ENCODE results near the gene LTB4R. TPM values are rescaled to one million over a fixed set of nuclear protein-coding genes. Genes with fewer than 3 reads are reported as not detected.

LTB4R gene
- total RNA-seq, 1 donor: 1.5 TPM

- no peak for TF ChIP-seq CTCF (IDR thresholded peaks at IDR 0.05; ENCODE audit: insufficient read depth, low read length)
- H3K4me3 ChIP-seq (ENCODE audit: low read depth, low read length): no peak overlapping the region
- DNase-seq (ENCODE audit: low read depth): no peak
Measured at GRCh38 chr14:24329073-24329663, 17.9 kb downstream of the LTB4R start.

- DNase-seq (ENCODE audit: low read depth): no peak
- no peak overlapping the region for H3K4me3 ChIP-seq (ENCODE audit: low read depth, low read length)
- TF ChIP-seq CTCF (IDR thresholded peaks at IDR 0.05; ENCODE audit: insufficient read depth, low read length): no peak
Measured at GRCh38 chr14:24329736-24330135, 18.4 kb downstream of the LTB4R start.

- no peak overlapping the region for H3K4me3 ChIP-seq (ENCODE audit: low read depth, low read length)
- TF ChIP-seq CTCF (IDR thresholded peaks at IDR 0.05; ENCODE audit: insufficient read depth, low read length): no peak
- no peak for DNase-seq (ENCODE audit: low read depth)
Measured at GRCh38 chr14:24330973-24331674, 19.8 kb downstream of the LTB4R start.

GRCh38 chr14:24331731-24332267 lies 20.5 kb downstream of the LTB4R start:
- no peak for DNase-seq (ENCODE audit: low read depth)
- no peak for TF ChIP-seq CTCF (IDR thresholded peaks at IDR 0.05; ENCODE audit: insufficient read depth, low read length)
- H3K4me3 ChIP-seq (ENCODE audit: low read depth, low read length): no peak overlapping the region

- peak overlapping the region; percentile 22 for H3K4me3 ChIP-seq (ENCODE audit: low read depth, low read length)
- peak; percentile 63 for DNase-seq (ENCODE audit: low read depth)
- peak; percentile 86 for TF ChIP-seq CTCF (IDR thresholded peaks at IDR 0.05; ENCODE audit: insufficient read depth, low read length)
Measured at GRCh38 chr14:24332268-24332993, 21.1 kb downstream of the LTB4R start.

GRCh38 chr14:24334431-24335291 lies 23.4 kb downstream of the LTB4R start, which contains the start of gene ADCY4:
TSS of gene ADCY4 (minus strand) at chr14:24335071. CDS start at chr14:24334652, 419 bp downstream.
- no peak for TF ChIP-seq CTCF (IDR thresholded peaks at IDR 0.05; ENCODE audit: insufficient read depth, low read length)
- DNase-seq (ENCODE audit: low read depth): no peak
- peak within 1 kb of the TSS; percentile 46 for H3K4me3 ChIP-seq (ENCODE audit: low read depth, low read length)

All from fibroblast of the aortic adventitia (primary cell).